Activated CD8-positive, alpha-beta memory T cell treated with anti-CD3 and anti-CD28 coated beads, Interleukin-2, amount 50 U/mL, for 1 hour (primary cell): ENCODE results near the gene TDRD10.

Experiments
- DNase-seq: peaks from one replicate; pipeline ENCODE4 v3.0.0-alpha.2; 2020; ENCODE audit errors: extremely low read depth

Gene TDRD10

GRCh38 chr1:154553056-154554030 is 51.3 kb downstream of the TDRD10 start:
- DNase-seq, result no peak

- no peak for DNase-seq
Measured at GRCh38 chr1:154556422-154556821, 54.4 kb downstream of the TDRD10 start.

GRCh38 chr1:154557248-154557938 is 55.4 kb downstream of the TDRD10 start:
- DNase-seq, result no peak

GRCh38 chr1:154557939-154558719 is 56.1 kb downstream of the TDRD10 start, which contains the start of gene UBE2Q1:
Gene UBE2Q1, minus strand, starts transcription at chr1:154558662. Its CDS starts 109 bp downstream, at chr1:154558553.
- DNase-seq, result no peak

- DNase-seq, result peak; percentile 99
Measured at GRCh38 chr1:154558720-154559465, 56.9 kb downstream of the TDRD10 start.

GRCh38 chr1:154559466-154560044 is 57.5 kb downstream of the TDRD10 start:
- peak; percentile 64 for DNase-seq

- no peak for DNase-seq
Measured at GRCh38 chr1:154565876-154566275, 63.9 kb downstream of the TDRD10 start.

- no peak for DNase-seq
Measured at GRCh38 chr1:154567386-154568156, 65.6 kb downstream of the TDRD10 start, which contains the start of gene CHRNB2. Gene CHRNB2, plus strand, starts transcription at chr1:154567778. Its CDS starts 267 bp downstream, at chr1:154568045.

GRCh38 chr1:154568157-154568815 is 66.3 kb downstream of the TDRD10 start:
- DNase-seq, result no peak

- DNase-seq, result no peak
Measured at GRCh38 chr1:154571244-154571963, 69.4 kb downstream of the TDRD10 start.

- no peak for DNase-seq
Measured at GRCh38 chr1:154571964-154572288, 69.9 kb downstream of the TDRD10 start.

GRCh38 chr1:154572468-154573167 is 70.6 kb downstream of the TDRD10 start:
- no peak for DNase-seq

GRCh38 chr1:154573168-154573510 is 71.1 kb downstream of the TDRD10 start:
- DNase-seq, result no peak

GRCh38 chr1:154574716-154575115 is 72.7 kb downstream of the TDRD10 start:
- no peak for DNase-seq

- no peak for DNase-seq
Measured at GRCh38 chr1:154575147-154575927, 73.3 kb downstream of the TDRD10 start.

- no peak for DNase-seq
Measured at GRCh38 chr1:154575951-154576566, 74.0 kb downstream of the TDRD10 start.
